ENCODE measurements around the gene NOX5. TPM values are rescaled to one million over a fixed set of nuclear protein-coding genes. Genes with fewer than 3 reads are reported as not detected.

Gene NOX5, protein sequence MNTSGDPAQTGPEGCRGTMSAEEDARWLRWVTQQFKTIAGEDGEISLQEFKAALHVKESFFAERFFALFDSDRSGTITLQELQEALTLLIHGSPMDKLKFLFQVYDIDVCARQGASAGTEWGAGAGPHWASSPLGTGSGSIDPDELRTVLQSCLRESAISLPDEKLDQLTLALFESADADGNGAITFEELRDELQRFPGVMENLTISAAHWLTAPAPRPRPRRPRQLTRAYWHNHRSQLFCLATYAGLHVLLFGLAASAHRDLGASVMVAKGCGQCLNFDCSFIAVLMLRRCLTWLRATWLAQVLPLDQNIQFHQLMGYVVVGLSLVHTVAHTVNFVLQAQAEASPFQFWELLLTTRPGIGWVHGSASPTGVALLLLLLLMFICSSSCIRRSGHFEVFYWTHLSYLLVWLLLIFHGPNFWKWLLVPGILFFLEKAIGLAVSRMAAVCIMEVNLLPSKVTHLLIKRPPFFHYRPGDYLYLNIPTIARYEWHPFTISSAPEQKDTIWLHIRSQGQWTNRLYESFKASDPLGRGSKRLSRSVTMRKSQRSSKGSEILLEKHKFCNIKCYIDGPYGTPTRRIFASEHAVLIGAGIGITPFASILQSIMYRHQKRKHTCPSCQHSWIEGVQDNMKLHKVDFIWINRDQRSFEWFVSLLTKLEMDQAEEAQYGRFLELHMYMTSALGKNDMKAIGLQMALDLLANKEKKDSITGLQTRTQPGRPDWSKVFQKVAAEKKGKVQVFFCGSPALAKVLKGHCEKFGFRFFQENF
- total RNA-seq (2021) (not detected in 2 replicates), Bru-seq, nascent RNA (percentile 5 among the genes with signal in this experiment), BruChase-seq, experiment 1, labeled RNA remaining after a 2-hour chase (not detected), BruChase-seq, experiment 2, labeled RNA remaining after a 6-hour chase (not detected)
- long read RNA-seq: 0 reads

DNA sequence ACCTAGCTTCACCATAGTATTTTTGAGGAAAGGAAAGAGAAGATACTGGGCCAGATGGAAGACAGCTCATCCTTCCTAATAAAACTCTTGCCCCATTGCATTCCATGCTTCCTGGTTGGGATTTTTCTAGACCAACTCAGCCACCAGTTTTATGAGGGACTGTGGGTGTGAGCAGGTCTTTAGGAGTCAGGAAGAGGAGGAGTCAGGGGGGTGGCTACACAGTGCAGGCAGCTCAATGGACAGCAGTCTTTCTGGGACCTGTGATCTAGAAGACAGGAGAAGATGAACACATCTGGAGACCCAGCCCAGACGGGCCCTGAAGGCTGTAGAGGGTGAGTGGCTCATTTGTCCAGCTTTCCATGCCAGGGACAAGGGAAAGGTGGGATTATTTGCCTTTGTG is at the start of gene NOX5:
TSS of gene NOX5 (plus strand) at position 242 of the 400 bp plus-strand sequence. CDS start at position 283, 41 bp downstream.
- Histone ChIP-seq H3K36me3 (ENCODE audit: insufficient read depth, low read length, poor library complexity, severe bottlenecking) (no peaks in the 10 kb centered on the region), H3K4me1 (ENCODE audit: insufficient read depth, low read length, poor library complexity, severe bottlenecking) (no peaks in the 10 kb centered on the region), H3K4me3 (ENCODE audit: low read depth, low read length, poor library complexity, severe bottlenecking) (no peak within 1 kb of the TSS), H3K27ac (ENCODE audit: low read depth, low read length, poor library complexity, severe bottlenecking) (no peak within 1 kb of the TSS), H3K27me3 (replicated peaks; ENCODE audit: insufficient read depth, low read depth, low read length, poor library complexity) (no peaks in the 10 kb centered on the region), H3K9me3 (ENCODE audit: low read depth, low read length, poor library complexity, severe bottlenecking) (no peaks in the 10 kb centered on the region)
- CTCF ChIA-PET: no interaction called here
- TF ChIP-seq, protein P1, sequence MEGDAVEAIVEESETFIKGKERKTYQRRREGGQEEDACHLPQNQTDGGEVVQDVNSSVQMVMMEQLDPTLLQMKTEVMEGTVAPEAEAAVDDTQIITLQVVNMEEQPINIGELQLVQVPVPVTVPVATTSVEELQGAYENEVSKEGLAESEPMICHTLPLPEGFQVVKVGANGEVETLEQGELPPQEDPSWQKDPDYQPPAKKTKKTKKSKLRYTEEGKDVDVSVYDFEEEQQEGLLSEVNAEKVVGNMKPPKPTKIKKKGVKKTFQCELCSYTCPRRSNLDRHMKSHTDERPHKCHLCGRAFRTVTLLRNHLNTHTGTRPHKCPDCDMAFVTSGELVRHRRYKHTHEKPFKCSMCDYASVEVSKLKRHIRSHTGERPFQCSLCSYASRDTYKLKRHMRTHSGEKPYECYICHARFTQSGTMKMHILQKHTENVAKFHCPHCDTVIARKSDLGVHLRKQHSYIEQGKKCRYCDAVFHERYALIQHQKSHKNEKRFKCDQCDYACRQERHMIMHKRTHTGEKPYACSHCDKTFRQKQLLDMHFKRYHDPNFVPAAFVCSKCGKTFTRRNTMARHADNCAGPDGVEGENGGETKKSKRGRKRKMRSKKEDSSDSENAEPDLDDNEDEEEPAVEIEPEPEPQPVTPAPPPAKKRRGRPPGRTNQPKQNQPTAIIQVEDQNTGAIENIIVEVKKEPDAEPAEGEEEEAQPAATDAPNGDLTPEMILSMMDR (conservative IDR thresholded peaks at IDR 0.05; ENCODE audit: low read depth, low read length): no peak
- TF ChIP-seq EZH2 (IDR thresholded peaks at IDR 0.05; ENCODE audit: borderline replicate concordance, low read depth, low read length, poor library complexity, severe bottlenecking): no peak
- POLR2A ChIA-PET (ENCODE audit: low non-redundant PET): no interaction called here
- intact Hi-C loops (cut with micrococcal nuclease; ENCODE audit: unreplicated experiment): no loop called here
- no TSS peak for BruUV-seq (replicated peaks)
- no peak for DNase-seq (ENCODE audit: low spot score)

DNA sequence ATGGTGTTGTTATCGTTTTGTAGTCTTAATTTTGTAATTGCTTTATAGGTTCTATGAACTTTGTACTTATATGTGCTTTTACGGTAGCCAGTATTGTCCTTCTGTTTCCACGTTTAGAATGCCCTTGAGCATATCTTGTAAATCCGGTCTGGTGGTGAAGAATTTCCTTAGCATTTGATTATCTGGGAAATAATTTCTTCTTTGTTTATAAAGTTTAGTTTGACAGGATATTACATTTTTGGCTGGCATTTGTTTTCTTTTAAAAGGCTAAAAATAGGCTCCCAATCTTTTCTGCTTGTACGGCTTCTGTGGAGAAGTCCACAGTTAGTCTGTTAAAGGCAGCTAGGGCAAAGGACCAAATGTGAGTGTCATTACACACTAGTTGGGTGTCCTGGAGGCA is 47.5 kb upstream of the NOX5 start:
- H3K36me3 ChIP-seq (ENCODE audit: insufficient read depth, low read length, poor library complexity, severe bottlenecking): no peaks in the 10 kb centered on the region
- intact Hi-C loops (cut with micrococcal nuclease; ENCODE audit: unreplicated experiment): no loop called here
- BruUV-seq (replicated peaks): no TSS peak
- H3K4me1 ChIP-seq (ENCODE audit: insufficient read depth, low read length, poor library complexity, severe bottlenecking): no peaks in the 10 kb centered on the region
- CTCF ChIA-PET: no interaction called here
- POLR2A ChIA-PET (ENCODE audit: low non-redundant PET): no interaction called here
- no peak for DNase-seq (ENCODE audit: low spot score)
- no peak overlapping the region for H3K27ac ChIP-seq (ENCODE audit: low read depth, low read length, poor library complexity, severe bottlenecking)
- H3K4me3 ChIP-seq (ENCODE audit: low read depth, low read length, poor library complexity, severe bottlenecking): no peak overlapping the region
- no peaks in the 10 kb centered on the region for H3K27me3 ChIP-seq (replicated peaks; ENCODE audit: insufficient read depth, low read depth, low read length, poor library complexity)
- peaks cover 12% of the 10 kb centered on the region for H3K9me3 ChIP-seq (ENCODE audit: low read depth, low read length, poor library complexity, severe bottlenecking)
- TF ChIP-seq, protein P1 (conservative IDR thresholded peaks at IDR 0.05; ENCODE audit: low read depth, low read length): no peak
- TF ChIP-seq EZH2 (IDR thresholded peaks at IDR 0.05; ENCODE audit: borderline replicate concordance, low read depth, low read length, poor library complexity, severe bottlenecking): no peak

DNA sequence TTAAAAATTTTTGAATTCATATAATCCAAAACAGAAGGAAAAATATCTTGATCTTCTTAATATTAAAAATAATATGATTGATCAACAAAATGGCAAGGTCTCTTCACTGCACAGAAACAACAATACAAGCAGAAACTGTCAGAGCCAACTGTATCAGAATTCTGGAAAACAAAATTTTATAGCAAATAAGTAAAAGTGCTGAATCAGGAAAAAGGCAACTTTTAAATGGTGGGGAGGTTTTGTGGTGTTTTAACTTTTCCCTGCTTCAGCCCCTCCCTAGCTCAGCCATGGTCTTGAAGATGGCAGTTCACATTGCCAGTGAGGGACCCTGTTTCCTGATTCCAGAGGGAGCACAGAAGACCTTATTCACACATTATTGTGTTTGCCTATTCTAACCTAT is 46.5 kb upstream of the NOX5 start:
- Histone ChIP-seq H3K9me3 (ENCODE audit: low read depth, low read length, poor library complexity, severe bottlenecking) (peaks cover 12% of the 10 kb centered on the region), H3K27ac (ENCODE audit: low read depth, low read length, poor library complexity, severe bottlenecking) (no peak overlapping the region), H3K4me3 (ENCODE audit: low read depth, low read length, poor library complexity, severe bottlenecking) (no peak overlapping the region), H3K27me3 (replicated peaks; ENCODE audit: insufficient read depth, low read depth, low read length, poor library complexity) (no peaks in the 10 kb centered on the region), H3K36me3 (ENCODE audit: insufficient read depth, low read length, poor library complexity, severe bottlenecking) (no peaks in the 10 kb centered on the region), H3K4me1 (ENCODE audit: insufficient read depth, low read length, poor library complexity, severe bottlenecking) (no peaks in the 10 kb centered on the region)
- ChIA-PET POLR2A (ENCODE audit: low non-redundant PET) (no interaction called here), CTCF (no interaction called here)
- DNase-seq (ENCODE audit: low spot score): no peak
- intact Hi-C loops (cut with micrococcal nuclease; ENCODE audit: unreplicated experiment): no loop called here
- no peak for TF ChIP-seq EZH2 (IDR thresholded peaks at IDR 0.05; ENCODE audit: borderline replicate concordance, low read depth, low read length, poor library complexity, severe bottlenecking)
- TF ChIP-seq, protein P1 (conservative IDR thresholded peaks at IDR 0.05; ENCODE audit: low read depth, low read length): no peak
- no TSS peak for BruUV-seq (replicated peaks)
